GM19193 (cell line): Measurements from ENCODE around the gene SERPINB11.
"Not testable (repeated sequence)": the region's sequence is repeated elsewhere in the genome, so short reads cannot be mapped to it uniquely, and the experiment has no call there.

ENCODE experiments used
- POLR2A ChIP-seq: IDR thresholded peaks from 4 replicates; pipeline ENCODE4 v1.6.1; 2011; ENCODE audit not compliant: insufficient read depth, insufficient read length; ENCODE audit errors: extremely low read depth

The SERPINB11 gene

GRCh38 chr18:63702660-63703059 lies at the start of gene SERPINB11:
Gene SERPINB11, plus strand, starts transcription at chr18:63702960. Its CDS starts 7,234 bp downstream, at chr18:63710194.
- no peak for TF ChIP-seq POLR2A

DNA sequence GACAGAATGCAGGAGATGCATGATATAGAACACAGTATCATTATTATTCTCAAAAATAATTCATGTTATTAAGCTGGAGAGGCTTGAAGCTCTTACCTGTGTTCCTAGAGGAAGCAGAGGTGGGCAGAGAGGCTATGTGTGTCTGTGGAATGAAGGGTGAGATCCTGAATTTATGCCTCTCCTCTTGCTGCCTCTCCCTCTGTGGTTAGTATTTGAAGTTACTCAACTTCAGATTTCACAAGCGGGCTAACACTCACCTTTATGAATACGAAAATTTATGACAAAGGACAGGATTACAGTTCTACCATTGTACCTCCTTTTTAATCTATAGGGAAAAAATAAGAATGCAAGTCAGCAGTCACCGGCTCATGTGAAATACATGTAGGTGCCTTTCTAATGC lies 41.0 kb upstream of the SERPINB11 start, which contains the start of gene SERPINB3:
TSS of gene SERPINB3 (minus strand) at position 144 of the 400 bp plus-strand sequence. CDS start 677 bp downstream, outside the sequence.
- not testable (repeated sequence) for TF ChIP-seq POLR2A

- TF ChIP-seq POLR2A = no peak
Observed at GRCh38 chr18:63664571-63664970, 38.2 kb upstream of the SERPINB11 start.

GRCh38 chr18:63676526-63677323 lies 26.0 kb upstream of the SERPINB11 start:
- no peak for TF ChIP-seq POLR2A

DNA sequence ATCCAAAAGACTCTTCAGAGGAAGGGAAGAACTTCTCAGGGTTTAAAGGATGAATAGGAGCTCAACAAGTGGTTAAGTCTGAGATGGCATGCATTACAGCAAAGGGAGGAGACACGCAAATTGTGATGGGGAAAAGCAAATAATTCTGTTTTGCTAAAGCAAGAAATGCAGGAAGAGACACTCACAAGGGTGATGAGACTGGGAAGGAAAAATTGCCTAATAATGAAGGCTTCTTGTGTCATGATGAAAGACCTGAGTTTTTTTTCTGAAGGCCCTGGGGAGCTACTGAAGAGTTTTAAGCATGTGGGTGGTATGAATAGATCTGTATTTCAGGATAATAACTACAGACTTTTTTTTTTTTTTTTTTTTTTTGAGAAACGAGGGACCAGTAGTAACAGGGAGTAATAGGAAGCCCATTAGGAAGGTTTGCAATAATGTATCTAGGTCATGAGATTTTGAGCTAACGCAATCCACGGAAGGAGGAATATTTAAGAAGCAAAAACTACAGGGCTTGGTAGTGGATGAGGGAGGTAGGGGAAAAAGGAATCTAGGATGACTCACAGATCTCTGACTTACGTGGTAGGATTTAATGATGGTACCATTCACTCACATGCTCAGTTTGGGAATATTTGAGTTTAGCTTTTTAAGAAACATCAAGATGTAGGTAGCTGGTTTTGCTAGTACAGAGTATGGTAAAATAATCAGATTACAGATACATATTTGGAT lies 25.1 kb upstream of the SERPINB11 start:
- no peak for TF ChIP-seq POLR2A

GRCh38 chr18:63679820-63680606 lies 22.7 kb upstream of the SERPINB11 start:
- no peak for TF ChIP-seq POLR2A

DNA sequence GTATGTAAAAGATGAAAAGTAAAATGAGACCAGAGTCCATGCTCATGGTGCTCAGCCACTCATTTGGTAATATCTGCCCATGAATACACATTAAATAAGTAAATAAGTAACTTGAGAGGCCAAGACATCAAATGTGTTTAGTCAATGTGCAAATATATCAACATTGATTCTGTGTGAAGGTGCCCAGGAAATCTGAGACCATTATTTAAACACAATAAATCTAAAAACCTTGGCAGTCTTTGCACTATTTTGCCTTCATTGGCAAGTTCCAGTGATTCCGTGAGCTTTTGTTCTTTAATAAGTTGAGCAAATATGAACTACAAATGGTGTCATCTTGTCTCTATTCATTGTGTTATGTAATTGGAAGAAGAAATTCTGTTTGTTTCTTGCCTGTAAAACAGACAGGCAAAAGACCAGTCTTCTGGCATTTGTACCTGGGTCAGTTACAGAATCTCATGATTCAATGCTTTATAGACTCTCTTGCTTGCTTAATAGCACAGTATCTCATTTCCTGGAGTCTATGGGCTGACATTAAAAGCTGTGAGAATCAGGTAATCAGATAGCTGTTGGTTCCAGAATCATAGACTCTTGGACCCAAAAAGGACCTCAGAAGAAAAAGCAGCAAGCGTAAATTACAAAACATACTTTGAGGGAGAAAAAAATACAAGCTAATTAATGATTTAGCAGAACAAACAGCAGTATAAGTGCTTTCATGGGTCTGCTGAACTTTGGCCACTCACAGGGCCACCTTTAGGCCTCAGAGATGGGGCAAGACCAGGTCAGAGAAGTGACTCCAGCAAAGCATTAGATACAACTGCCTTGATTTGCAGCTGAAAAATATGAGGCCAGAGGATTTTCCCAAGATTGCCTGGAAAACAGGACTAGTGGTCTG lies 21.1 kb upstream of the SERPINB11 start:
- no peak for TF ChIP-seq POLR2A

DNA sequence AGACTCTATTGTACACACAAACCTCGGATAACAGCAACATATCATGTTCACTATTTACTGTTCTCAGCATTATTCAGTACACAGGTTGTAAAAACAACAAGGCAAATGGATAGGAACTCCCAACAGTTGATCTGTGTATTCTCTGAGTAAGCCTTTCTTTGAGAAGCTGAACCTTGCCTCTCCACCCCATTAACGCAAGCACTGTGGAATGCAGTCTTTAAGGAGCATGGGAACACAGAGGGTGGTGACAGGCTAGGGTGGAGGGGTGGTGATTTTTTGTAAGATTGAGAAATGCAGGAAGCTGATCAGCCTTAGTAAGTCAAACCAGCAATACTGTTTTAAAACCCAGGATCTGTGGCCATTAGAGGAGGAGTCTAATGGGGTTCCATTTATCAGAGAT lies 19.6 kb upstream of the SERPINB11 start:
- no peak for TF ChIP-seq POLR2A

- TF ChIP-seq POLR2A = no peak
Observed at GRCh38 chr18:63683890-63684289, 18.9 kb upstream of the SERPINB11 start.

DNA sequence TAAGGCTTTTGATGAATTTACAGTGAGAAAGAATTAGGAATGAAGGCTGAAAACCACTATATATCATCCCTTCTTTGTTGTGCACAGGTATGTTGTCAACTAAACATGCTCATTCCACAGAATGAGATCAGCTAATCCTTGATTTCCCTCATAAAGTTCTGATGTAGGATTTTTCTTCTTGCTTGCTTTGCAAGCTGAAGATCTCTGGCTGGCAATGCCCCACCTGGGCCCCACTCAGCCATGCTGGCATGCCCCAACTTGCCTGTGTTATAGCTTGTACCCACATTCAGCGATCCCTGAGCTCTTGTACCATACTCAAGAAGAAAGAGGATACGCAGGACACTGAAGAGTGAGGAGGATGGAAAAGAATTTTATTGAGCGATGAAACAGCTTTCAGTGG lies 18.0 kb upstream of the SERPINB11 start:
- no peak for TF ChIP-seq POLR2A

DNA sequence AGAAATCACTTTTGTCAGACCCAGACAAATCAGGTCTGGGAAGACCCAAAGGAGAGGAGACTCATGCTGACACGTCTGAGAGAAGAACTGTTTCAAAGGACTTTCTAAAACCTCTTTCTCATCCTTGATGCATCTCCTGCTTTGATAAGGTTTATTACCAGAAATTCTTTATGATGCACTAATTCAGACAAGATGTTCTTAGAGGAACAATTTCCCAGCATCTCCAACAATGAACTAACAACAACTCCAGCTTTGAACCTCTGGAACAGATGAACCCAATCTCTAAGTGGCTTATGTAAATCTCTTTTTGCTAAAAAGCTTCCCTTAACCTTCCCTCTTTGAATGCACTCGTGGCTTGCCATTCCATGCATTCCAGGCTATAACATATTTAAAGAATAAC lies 15.9 kb upstream of the SERPINB11 start:
- no peak for TF ChIP-seq POLR2A

GRCh38 chr18:63689064-63689463 lies 13.7 kb upstream of the SERPINB11 start:
- no peak for TF ChIP-seq POLR2A

- TF ChIP-seq POLR2A = no peak
Observed at GRCh38 chr18:63697097-63697660, 5.6 kb upstream of the SERPINB11 start.

DNA sequence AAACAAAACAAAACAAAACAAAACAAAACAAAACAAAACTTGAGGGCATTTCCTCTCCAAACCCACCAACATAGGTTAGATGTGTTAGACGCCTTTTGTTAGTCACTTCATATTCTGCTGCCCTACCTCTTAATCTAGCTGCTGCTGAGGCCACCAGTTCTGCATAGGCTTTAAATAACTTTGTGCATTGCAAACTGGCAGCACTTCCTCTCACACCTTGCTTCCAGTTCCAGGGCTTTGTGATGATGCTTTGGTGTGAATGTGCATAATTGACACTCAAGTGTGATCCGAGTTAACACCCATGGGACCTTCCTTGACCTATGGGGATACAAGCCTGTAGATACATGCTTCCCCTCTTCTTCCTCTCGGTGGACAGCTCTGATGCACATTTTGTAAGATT lies 2.3 kb upstream of the SERPINB11 start:
- no peak for TF ChIP-seq POLR2A
